Measurements from ENCODE around the gene MYO19.
A peak's percentile ranks its signal among the peaks of the same experiment; 100 is the strongest.
"Not testable (repeated sequence)": the region's sequence is repeated elsewhere in the genome, so short reads cannot be mapped to it uniquely, and the experiment has no call there.

MYO19 gene

DNA sequence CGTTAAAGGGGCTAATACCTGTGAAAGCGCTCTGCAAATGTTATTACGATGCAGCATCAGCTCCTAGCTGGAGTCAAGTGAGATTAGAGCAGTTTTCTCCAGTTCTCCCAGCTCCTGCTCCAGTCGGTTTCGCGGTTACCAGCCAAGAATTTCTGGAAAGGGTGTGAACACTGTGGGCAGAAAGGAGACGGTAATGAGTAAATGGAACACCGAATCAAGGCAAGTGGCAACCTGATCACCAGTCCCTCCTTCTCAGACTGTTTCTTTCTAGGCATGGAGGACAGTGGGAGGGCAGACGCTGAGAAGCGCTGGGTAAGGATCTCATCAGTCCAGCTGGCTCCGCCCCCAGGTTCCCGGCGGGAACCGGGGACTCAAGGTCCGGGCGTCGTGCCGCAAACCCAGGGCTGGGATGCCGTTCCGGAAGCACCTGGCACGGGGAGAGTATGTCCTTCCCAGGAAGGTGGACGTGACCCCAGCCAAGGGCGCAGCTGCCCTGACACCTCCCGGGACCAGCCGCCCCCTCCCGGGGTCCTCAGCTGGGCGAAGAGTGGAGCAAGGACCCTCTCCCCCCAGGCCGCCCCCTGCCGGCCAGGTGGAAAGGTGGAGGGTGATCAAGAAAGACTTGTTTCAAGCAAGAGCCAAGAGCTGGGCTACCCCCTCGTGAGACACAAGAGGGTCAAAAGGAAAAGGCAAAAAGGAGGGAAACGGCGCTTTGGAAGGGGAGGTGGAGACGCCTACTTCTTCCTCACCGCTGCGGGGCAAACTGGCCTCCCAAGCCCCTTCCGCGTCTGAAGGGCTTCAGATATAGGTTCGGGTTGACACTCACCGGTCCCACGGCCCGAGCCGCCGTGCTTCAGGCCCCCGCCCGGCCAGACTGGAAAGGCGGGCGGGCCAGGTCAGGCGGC lies 481 bp downstream of the MYO19 start:
- DNase-seq (ENCODE audit: low read depth): peak; percentile 5
- H3K4me3 ChIP-seq (ENCODE audit: low read depth, low read length): peak overlapping the region; percentile 74

DNA sequence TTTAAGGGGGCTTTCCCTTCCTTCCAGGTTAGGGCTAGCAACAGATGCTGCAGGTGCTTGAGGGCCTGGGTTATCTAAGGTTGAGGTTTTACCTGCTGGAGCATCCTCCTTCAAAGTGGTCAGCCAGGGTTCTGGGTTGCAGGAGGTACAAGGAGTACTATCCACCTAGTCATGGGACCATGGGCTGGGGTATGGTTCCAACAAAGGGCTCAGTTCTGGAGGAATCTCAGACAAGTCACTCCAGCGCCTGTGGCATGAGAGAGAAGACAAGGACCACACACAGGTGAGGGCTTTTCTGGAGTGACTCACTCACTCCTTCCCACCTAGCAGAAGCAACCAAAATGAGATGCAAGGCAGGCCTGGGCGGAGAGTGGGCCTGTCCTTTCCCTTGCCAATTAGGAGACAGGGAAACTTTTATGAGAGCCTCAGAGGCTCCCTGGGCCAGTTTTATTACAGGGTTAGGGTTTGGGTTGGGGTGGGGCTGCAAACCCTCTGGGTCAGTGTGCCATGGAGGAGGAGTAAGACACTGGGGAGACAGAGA lies 2.2 kb downstream of the MYO19 start:
- H3K4me3 ChIP-seq (ENCODE audit: low read depth, low read length): no peak overlapping the region
- DNase-seq (ENCODE audit: low read depth): no peak

DNA sequence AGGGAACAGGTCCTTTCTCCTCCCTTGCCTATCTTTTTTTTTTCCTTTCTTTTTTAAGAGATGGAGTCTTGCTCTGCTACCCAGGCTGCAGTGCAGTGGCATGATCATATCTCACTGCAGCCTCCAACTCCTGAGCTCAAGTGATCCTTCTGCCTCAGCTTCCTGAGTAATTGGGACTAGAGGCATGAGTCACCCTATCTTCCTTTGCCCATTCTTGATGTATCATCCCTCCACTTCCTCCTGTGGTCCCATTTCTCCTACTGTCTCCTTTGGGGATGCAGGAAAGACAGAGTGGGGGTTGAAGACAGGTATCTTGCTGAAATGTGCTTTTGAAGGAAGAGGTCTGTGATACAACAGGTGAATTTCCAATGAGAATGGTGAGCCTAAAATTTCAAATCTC lies 5.5 kb downstream of the MYO19 start:
- DNase-seq (ENCODE audit: low read depth): no peak
- H3K4me3 ChIP-seq (ENCODE audit: low read depth, low read length): no peak overlapping the region

DNA sequence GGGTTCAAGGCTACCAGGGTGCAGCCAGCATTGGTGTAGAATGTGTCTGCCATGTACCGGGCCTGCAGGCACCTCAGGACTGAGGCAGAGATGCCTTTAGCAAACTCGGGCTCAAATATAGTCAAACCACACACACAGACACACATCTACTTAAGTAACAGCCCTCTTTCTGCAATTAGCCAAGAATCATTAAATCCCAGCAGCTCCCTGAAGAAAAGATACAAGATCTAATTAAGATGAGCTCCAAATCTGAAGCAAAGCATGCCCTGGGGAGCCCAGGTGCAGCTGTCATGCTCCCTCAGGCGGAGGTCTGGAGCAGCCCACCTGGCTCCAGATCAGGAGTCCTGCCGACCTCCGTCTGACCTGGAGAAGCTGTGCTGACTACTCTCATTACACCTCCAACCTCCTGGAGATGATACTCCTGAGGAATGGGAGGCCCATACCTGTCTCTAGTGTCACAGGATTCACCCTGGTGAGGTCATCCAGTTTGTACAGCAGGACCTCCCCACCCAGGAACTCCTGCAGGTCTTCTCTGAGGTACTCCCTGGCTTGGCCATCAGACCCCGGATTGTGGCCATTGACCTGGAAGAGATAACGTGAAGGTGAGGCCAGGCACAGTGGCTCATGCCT lies 6.9 kb downstream of the MYO19 start:
- no peak overlapping the region for H3K4me3 ChIP-seq (ENCODE audit: low read depth, low read length)
- no peak for DNase-seq (ENCODE audit: low read depth)

DNA sequence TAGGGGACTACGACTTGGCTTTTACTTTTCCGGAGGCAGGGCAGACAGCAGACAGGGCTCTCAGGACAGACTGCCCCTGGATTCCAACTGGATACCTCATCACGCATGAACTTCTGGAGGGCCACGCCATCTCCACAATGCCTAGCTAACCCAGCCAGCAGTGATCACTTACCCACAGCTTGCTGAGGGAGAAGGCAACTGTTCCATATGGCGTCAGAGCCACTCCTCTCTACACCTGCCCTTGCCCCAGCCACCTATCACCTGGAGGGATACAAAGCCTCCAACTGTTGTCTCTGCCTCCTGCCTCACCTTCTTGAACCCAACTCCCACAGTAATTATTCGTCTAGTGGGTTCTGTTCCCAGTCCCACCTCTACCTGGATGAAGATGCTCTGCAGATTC lies 8.8 kb downstream of the MYO19 start:
- H3K4me3 ChIP-seq (ENCODE audit: low read depth, low read length): no peak overlapping the region
- no peak for DNase-seq (ENCODE audit: low read depth)

DNA sequence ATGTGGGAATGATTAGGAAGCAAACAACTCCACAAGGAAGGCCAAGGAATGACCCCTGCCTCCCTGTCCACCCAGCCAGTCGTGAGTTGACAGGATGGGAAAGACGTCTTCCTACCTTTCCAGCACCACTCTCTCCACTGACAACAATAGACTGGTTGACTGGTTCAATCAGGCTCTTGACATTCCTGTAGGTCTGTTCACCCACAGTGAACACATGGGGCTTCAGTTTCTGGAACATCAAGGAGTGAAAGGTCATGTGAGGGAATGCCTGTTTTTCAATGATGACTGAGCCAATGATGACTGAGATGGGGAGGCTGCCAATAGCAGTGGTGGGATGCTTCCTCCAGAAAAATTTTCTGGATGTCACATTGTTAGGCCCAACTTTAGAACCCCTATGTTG lies 9.6 kb downstream of the MYO19 start:
- DNase-seq (ENCODE audit: low read depth): peak; percentile 14
- no peak overlapping the region for H3K4me3 ChIP-seq (ENCODE audit: low read depth, low read length)

DNA sequence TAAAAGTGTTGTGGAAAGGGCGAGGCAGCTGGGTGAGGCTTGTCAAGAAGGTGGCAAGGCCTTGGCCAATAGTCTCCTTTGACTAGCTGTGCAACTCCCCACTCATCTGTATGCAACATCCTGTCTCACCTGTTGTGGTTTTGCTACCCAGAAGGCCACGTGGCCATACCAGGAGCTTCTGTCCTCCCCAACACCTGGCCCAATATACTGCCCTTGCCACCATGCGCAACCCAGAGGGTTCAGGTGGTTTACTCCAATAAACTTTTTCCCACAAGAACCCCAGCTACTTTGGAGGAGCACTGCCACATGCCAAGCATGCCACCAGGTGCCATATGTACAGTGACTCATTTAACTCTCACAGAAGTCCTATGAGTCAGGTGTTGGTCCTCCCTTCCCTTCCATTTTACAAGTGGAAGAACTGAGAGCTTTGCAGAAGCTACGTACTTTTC lies 10.2 kb downstream of the MYO19 start:
- no peak for DNase-seq (ENCODE audit: low read depth)
- no peak overlapping the region for H3K4me3 ChIP-seq (ENCODE audit: low read depth, low read length)

DNA sequence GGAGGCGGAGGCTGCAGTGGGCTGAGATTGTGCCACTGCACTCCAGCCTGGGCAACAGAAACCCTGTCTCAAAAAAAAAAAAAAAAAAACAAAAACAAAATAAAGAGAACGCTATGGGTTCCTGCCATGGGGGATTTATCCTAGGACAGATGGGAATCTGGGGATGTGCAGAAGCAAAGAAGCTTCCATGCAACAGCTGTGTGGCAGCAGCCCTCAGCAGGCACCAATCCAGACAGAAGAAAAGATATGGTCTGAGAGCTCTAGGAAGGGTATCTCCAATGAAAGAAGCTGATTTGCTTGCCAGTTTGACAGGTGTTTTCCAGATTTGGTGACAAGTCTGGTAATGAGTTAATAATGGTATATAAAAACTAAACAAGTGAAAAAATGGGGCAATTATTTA lies 11.6 kb downstream of the MYO19 start:
- DNase-seq (ENCODE audit: low read depth): no peak
- no peak overlapping the region for H3K4me3 ChIP-seq (ENCODE audit: low read depth, low read length)

DNA sequence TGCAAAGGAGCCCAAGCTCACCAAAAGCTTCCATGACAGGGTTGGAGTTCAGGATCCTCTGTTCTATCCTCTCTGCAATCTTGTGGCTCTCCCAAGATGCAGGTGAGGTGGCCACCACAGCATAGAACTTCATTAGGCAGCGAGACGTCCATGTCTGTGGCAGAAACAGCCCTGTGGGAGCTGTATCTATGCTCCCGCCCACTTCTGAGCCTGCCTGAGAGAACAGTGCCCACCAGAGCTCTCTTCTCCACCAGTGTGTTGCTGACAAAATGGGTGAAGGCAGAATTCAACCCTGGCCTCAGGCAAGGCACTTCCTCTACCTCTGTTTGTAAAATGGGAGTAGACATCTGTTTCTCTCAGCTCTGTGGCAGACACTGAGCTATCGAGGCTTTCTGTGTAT lies 18.8 kb downstream of the MYO19 start:
- no peak for DNase-seq (ENCODE audit: low read depth)
- H3K4me3 ChIP-seq (ENCODE audit: low read depth, low read length): no peak overlapping the region

DNA sequence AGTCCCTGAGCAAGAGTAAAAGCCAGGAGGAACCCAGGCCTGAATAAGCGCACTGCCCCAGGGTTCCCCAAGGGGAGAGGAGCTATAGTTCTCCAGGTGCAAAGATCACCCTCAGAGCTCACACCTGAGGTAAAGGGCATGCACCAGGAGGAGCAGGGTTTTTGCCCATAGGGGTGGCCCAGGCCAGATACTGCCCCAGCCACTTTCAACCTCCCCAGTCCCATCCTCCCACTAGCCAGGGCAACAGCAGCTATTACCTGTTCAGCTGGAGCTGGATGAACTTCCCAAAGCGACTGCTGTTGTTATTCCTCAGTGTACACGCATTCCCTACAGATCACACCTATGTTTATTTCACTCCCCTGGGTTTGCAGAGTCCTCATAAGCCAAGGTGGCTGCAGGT lies 19.8 kb downstream of the MYO19 start:
- H3K4me3 ChIP-seq (ENCODE audit: low read depth, low read length): no peak overlapping the region
- no peak for DNase-seq (ENCODE audit: low read depth)

DNA sequence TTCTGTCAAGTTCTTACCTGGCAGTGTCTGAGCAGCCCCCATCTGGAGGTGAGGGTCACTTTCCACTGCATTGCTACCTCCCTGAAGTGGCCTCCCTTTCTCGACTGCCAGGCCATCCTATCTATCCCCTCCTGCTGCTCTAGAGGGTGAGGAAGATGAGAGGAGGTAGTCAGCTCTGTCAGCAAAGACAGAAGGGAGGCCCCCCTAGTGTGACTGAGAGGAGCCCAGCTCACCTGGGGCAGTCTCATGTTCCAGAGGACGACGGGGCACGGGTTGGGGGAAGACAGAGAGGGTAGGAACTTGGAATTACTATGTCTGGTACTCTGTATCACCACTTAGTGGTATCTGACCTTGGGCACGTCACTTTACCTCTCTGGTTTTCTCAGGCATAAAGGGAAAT lies 22.0 kb downstream of the MYO19 start:
- DNase-seq (ENCODE audit: low read depth): no peak
- no peak overlapping the region for H3K4me3 ChIP-seq (ENCODE audit: low read depth, low read length)

DNA sequence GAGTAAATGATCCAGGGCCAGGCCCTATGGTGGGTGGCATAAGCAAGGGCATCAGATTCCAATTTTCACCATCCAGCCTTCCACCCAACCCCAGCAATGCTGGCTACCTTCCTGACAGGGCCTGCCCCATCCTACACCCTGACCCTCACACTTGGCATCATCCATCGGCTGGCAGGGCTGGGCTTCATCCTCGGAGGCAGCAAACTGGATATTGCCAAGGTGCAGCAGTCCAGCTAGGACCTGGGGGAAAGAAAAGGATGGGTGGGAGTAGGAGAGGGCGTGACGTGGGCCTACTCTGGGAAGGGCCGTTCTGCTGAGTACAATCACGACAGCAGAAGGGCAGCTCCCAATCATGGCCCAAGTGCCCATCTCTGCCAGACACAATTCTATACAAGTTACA lies 23.5 kb downstream of the MYO19 start:
- no peak for DNase-seq (ENCODE audit: low read depth)

DNA sequence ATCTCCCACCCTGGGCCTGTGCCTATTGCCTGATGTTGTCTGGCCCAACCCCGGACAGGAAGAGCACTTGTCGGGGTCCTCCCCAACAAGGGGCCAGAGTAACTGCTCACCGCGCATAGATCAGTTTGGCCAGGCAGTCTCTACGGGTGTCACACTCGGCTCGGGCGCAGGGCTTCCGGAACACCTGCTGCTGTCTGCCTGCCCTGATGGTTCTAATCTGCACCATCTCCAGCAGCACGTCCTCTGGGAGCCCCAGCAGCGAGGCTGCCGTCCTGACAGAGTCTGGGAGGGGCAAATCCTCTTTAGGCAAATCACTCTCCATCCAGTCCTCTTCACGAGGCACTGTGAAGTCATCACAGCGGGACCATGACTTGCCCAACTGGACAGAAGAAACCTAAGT lies 24.0 kb downstream of the MYO19 start:
- no peak overlapping the region for H3K4me3 ChIP-seq (ENCODE audit: low read depth, low read length)

More for the DNA sequence above, 23.5 kb downstream of the MYO19 start:
- H3K4me3 ChIP-seq (ENCODE audit: low read depth, low read length): no peak overlapping the region

DNA sequence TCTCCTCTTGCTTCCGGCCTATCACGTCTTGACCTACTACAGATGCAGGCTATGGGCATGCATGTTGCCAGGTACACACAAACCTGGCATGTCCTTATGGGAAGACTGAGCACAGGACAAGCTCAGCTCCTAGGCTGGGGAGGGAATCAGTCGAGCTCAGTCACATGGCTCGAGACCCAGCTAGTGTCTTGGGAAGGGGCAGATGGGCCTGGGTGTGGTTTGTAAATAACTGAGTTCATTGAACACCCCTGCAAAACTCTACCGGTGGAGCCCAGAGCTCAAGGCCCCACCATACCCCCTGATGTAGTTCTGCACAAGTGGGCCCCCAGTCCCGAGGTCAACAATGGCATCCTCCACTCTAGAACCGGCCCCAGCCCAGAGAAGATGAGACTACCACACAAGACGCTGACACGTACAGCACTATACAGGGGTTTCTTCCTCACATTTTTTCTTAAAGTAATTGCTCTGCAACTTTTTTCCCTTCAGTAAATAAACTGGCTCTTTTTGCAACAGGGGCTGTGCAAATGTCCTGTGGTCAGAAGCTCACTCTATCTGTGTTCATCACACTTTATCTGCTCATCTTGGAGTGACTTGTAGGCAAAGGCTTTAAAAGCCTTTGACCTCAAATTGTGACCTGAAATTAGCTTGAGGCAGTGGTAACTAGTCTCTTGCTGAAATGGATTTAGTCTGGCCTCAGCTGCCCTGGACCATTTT lies 25.2 kb downstream of the MYO19 start:
- DNase-seq (ENCODE audit: low read depth): no peak
- H3K4me3 ChIP-seq (ENCODE audit: low read depth, low read length): no peak overlapping the region

More for the DNA sequence above, 24.0 kb downstream of the MYO19 start:
- DNase-seq (ENCODE audit: low read depth): no peak

DNA sequence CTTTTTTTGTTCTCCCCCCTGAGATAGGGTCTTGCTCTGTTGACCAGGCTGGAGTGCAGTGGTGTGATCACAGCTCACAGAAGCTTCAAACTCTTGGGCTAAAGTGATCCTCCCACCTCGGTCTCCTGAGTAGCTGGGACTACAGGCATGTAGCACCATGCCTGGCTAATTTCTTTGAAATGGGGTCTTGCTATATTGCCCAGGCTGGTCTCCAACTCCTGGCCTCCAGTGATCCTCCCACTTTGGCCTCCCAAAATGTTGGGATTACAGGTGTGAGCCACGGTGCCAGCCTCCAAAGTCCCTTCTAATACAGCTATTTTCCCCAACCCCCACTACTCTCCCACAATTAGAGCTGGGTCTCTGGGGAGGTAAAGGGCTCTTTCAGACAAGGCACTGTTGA lies 26.2 kb downstream of the MYO19 start:
- DNase-seq (ENCODE audit: low read depth); H3K4me3 ChIP-seq (ENCODE audit: low read depth, low read length): not testable (repeated sequence)

DNA sequence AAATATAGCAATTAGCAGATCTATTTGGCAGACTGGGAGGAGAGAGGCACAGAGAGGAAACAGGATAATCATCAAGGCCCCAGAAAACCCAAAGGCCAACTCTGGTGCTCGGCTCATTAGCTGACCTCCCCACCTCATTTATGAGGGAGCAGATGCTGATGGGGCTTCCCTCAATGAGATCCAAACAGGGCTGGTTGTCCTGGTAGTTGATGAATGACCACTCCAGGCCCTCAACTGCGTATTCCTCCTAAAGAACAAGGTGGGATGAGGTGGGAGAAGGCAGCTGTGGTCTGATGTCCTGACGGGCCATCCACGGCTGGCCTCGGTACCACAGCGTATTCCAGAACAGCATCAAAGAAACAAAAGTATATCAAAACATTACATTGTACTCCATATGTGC lies 27.4 kb downstream of the MYO19 start:
- H3K4me3 ChIP-seq (ENCODE audit: low read depth, low read length): no peak overlapping the region
- DNase-seq (ENCODE audit: low read depth): no peak

DNA sequence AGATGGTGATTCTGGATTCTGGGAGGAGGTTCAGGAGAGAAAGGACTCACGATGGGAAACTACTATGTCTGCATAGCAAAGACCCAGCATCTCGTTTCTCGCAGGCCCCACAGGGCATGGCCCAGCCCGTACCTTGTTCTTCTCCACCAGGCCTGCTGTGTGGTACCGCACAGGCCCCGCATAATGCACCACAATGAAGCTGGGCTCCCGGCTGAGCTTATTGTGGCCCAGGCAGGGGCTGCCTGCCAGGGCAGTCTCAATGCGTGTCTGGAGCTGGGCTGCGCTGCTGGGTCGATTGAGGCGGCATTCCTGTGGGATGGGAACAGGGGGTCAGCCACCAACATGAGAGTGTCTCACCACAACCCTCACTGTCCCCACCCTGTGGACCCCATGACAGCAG lies 27.8 kb downstream of the MYO19 start:
- no peak for DNase-seq (ENCODE audit: low read depth)
- H3K4me3 ChIP-seq (ENCODE audit: low read depth, low read length): no peak overlapping the region

DNA sequence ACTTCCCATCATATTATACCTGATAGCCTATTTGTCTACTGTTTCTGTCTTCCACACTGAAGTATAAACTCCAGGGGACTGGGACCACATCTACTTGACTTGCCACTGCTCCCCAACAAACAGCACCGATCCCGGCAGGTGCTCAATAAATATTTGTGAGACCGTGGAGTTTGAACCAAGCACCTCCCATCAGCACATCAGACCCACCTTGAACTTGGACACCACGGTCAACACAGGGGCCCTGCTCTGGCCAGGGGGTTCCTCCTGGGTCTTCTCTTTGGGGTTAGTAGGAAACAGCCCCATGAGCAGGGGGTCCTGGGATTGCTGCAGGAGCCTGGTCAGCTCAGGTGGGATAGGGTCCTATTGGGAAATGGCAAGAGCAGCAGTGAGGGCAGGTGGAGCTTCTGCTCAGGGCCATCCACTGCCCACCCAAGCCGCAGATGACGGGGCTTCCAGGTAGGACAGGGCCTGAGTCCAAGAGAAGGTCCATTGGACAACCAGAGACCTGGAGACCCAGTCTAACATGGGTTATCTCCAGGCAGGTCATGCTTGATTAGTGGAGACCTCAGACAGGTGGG lies 28.3 kb downstream of the MYO19 start:
- no peak overlapping the region for H3K4me3 ChIP-seq (ENCODE audit: low read depth, low read length)
- DNase-seq (ENCODE audit: low read depth): no peak

DNA sequence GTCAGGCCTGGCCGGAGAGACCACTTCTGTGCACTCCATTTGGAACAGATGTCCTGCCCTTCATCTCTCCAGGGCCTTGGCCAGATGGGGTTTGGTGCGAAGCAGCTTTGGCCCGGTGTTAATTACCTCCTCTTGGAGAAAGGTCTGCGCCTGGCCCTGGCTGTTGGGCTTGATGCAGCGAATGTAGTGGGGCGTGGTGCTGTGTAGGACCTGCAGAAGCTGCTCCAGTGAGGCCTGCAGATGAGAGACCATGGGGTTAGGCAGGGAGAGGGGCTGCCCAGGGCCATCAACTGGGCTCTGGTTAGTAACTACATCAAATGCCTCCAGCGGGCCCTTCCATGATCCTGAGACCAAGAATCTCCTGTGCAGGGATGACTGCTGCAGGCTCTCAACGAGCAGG lies 29.5 kb downstream of the MYO19 start:
- DNase-seq (ENCODE audit: low read depth): no peak

DNA sequence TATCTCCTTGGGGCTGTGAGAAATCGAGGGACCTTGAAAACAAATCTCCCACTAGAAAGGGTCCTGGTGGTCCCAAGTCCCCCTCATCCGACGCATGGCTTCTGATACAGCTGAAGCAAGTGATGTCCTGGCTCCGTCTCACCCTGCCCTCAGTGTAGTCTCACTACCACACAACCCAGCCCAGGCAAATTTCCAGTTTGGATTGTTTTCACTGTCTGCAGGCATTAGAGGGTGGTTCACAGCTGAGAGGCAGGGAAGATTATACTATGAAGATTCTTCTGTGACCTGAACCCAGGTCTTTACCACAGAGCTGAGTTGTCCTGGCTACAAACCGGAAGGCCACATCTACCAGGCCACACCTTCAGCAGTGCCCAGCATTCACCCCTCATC lies 30.5 kb downstream of the MYO19 start:
- H3K4me3 ChIP-seq (ENCODE audit: low read depth, low read length): no peak overlapping the region
- no peak for DNase-seq (ENCODE audit: low read depth)

More for the DNA sequence above, 29.5 kb downstream of the MYO19 start:
- no peak overlapping the region for H3K4me3 ChIP-seq (ENCODE audit: low read depth, low read length)
